IMR-90 (cell line): ENCODE results near the gene NFE2L1. TPM values are rescaled to one million over a fixed set of nuclear protein-coding genes. Genes with fewer than 3 reads are reported as not detected.

Source experiments
- ATAC-seq: fragments of 200-7000 bp; cut with Tn5 transposase; 2 replicates; pipeline ENCODE4 v1.9.1; 2020; ENCODE audit warnings: low read depth, mild to moderate bottlenecking, moderate library complexity
- BruUV-seq: library from RNA; stranded (reverse); fragments of 400-500 nt; replicated peaks from 2 replicates; lab custom pipeline; 2021; lab: Mats Ljungman, UMichigan
- CTCF ChIA-PET: fragments of 300-600 bp; formaldehyde crosslinking; extraction: SDS; loops from one replicate; lab custom pipeline; 2021; ENCODE audit warnings: antibody characterized with exemption; lab: Yijun Ruan, JAX
- POLR2A ChIA-PET: fragments of 300-600 bp; sonication (Branson Sonifier 250); formaldehyde crosslinking; loops from one replicate; lab custom pipeline; 2022; ENCODE audit warnings: antibody characterized with exemption; ENCODE audit not compliant: unreplicated experiment; lab: Charles Lee
- DNase-seq: peaks from one replicate; pipeline ENCODE4 v3.0.0; 2013
- H2AFZ ChIP-seq: replicated peaks from 2 replicates; pipeline ENCODE3; 2013; ENCODE audit warnings: low read length, mild to moderate bottlenecking; ENCODE audit not compliant: poor library complexity
- H2AK5ac ChIP-seq: 2 replicates; pipeline ENCODE4 v1.6.1; 2013; ENCODE audit warnings: low read depth, low read length, inconsistent platforms
- H2AK9ac ChIP-seq: replicated peaks from 2 replicates; pipeline ENCODE3; 2013; ENCODE audit warnings: mild to moderate bottlenecking, low read depth, low read length, moderate library complexity; ENCODE audit not compliant: poor library complexity
- H2BK120ac ChIP-seq: 2 replicates; pipeline ENCODE4 v1.6.1; 2013; ENCODE audit warnings: low read depth, low read length, inconsistent platforms
- H2BK15ac ChIP-seq: 3 replicates; pipeline ENCODE4 v1.6.1; 2013; ENCODE audit warnings: low read depth, low read length, inconsistent platforms
- H2BK20ac ChIP-seq: 2 replicates; pipeline ENCODE4 v1.6.1; 2013; ENCODE audit warnings: low read depth, mild to moderate bottlenecking, inconsistent platforms, low read length, moderate library complexity
- H2BK5ac ChIP-seq: 2 replicates; pipeline ENCODE4 v1.6.1; 2013; ENCODE audit warnings: mild to moderate bottlenecking, low read depth, low read length, inconsistent platforms; ENCODE audit not compliant: poor library complexity, severe bottlenecking
- H3K14ac ChIP-seq: replicated peaks from 2 replicates; pipeline ENCODE4 v1.6.1; 2013; ENCODE audit warnings: low read depth, low read length, inconsistent platforms
- H3K18ac ChIP-seq: 2 replicates; pipeline ENCODE4 v1.6.1; 2013; ENCODE audit warnings: low read depth, low read length, control low read depth
- H3K23ac ChIP-seq: 2 replicates; pipeline ENCODE4 v1.6.1; 2013; ENCODE audit warnings: low read depth, low read length, inconsistent platforms
- H3K27ac ChIP-seq: 2 replicates; pipeline ENCODE4 v1.5.1; 2013; ENCODE audit warnings: mild to moderate bottlenecking, control low read depth, low read length; ENCODE audit not compliant: insufficient read depth
- H3K27me3 ChIP-seq: 2 replicates; pipeline ENCODE4 v1.6.1; 2013; ENCODE audit warnings: low read length; ENCODE audit not compliant: control insufficient read depth, insufficient read depth
- H3K36me3 ChIP-seq: 2 replicates; pipeline ENCODE4 v1.6.1; 2013; ENCODE audit warnings: low read length, mixed read lengths; ENCODE audit not compliant: control insufficient read depth, insufficient read depth
- H3K4ac ChIP-seq: 2 replicates; pipeline ENCODE4 v1.6.1; 2013; ENCODE audit warnings: low read depth, low read length, inconsistent platforms
- H3K4me1 ChIP-seq: 2 replicates; pipeline ENCODE4 v1.6.1; 2013; ENCODE audit warnings: low read length, mixed read lengths; ENCODE audit not compliant: control insufficient read depth, insufficient read depth
- H3K4me2 ChIP-seq: 2 replicates; pipeline ENCODE4 v1.6.1; 2013; ENCODE audit warnings: low read depth, mild to moderate bottlenecking, control low read depth, low read length, moderate library complexity
- H3K4me3 ChIP-seq: 2 replicates; pipeline ENCODE4 v1.5.1; 2013; ENCODE audit warnings: low read depth, mild to moderate bottlenecking, control low read depth, low read length, moderate library complexity; ENCODE audit not compliant: insufficient read depth
- H3K56ac ChIP-seq: 2 replicates; pipeline ENCODE4 v1.6.1; 2013; ENCODE audit warnings: low read length, inconsistent platforms; ENCODE audit not compliant: insufficient read depth; ENCODE audit errors: extremely low read depth
- H3K79me1 ChIP-seq, 2 experiments: 2 replicates each; pipeline ENCODE4 v1.6.1; 2013; ENCODE audit warnings: low read length in 2 of 2, inconsistent platforms in 1 of 2, low read depth in 1 of 2
- H3K9ac ChIP-seq: 2 replicates; pipeline ENCODE4 v1.6.1; 2013; ENCODE audit warnings: low read depth, low read length, control low read depth
- H3K9me1 ChIP-seq: 2 replicates; pipeline ENCODE4 v1.6.1; 2013; ENCODE audit warnings: low read length, inconsistent platforms; ENCODE audit not compliant: insufficient read depth
- H3K9me3 ChIP-seq: 2 replicates; pipeline ENCODE4 v1.6.1; 2013; ENCODE audit warnings: low read length; ENCODE audit not compliant: control insufficient read depth, insufficient read depth
- H4K20me1 ChIP-seq: 2 replicates; pipeline ENCODE4 v1.6.1; 2013; ENCODE audit warnings: low read length, inconsistent platforms; ENCODE audit not compliant: insufficient read depth
- H4K5ac ChIP-seq: 2 replicates; pipeline ENCODE4 v1.6.1; 2013; ENCODE audit warnings: mild to moderate bottlenecking, low read depth, low read length, control low read depth
- H4K8ac ChIP-seq, 2 experiments: 2 replicates each; pipeline ENCODE4 v1.6.1; 2013; ENCODE audit warnings: low read depth in 2 of 2, low read length in 2 of 2, control low read depth in 1 of 2, inconsistent platforms in 1 of 2
- H4K91ac ChIP-seq: 2 replicates; pipeline ENCODE4 v1.6.1; 2013; ENCODE audit warnings: low read depth, low read length, inconsistent platforms; ENCODE audit not compliant: insufficient read depth
- BHLHE40 ChIP-seq: fragments of 150-350 bp; IDR thresholded peaks from 2 replicates; pipeline ENCODE4 v1.6.1; 2016; ENCODE audit warnings: mild to moderate bottlenecking, low read depth, low read length
- FOS ChIP-seq: fragments of 150-350 bp; IDR thresholded peaks from 2 replicates; pipeline ENCODE4 v1.6.1; 2016; ENCODE audit warnings: low read depth, low read length
- MAFK ChIP-seq: IDR thresholded peaks from 2 replicates; pipeline ENCODE4 v1.6.1; 2012; ENCODE audit warnings: low read depth, low read length, improper control_type of control experiment
- MAZ ChIP-seq: IDR thresholded peaks from 2 replicates; pipeline ENCODE4 v1.6.1; 2012; ENCODE audit warnings: low read depth, mild to moderate bottlenecking, low read length, improper control_type of control experiment, moderate library complexity, borderline replicate concordance
- POLR2A ChIP-seq: IDR thresholded peaks from 2 replicates; pipeline ENCODE4 v1.6.1; 2012; ENCODE audit warnings: mild to moderate bottlenecking, low read depth, low read length
- RAD21 ChIP-seq: IDR thresholded peaks from 2 replicates; pipeline ENCODE4 v1.6.1; 2012; ENCODE audit warnings: low read length, improper control_type of control experiment
- RCOR1 ChIP-seq: IDR thresholded peaks from 2 replicates; pipeline ENCODE4 v1.6.1; 2012; ENCODE audit warnings: mild to moderate bottlenecking, low read length, improper control_type of control experiment; ENCODE audit not compliant: insufficient replicate concordance
- RFX5 ChIP-seq: IDR thresholded peaks from 2 replicates; pipeline ENCODE4 v1.8.0; 2012; ENCODE audit warnings: low read depth, mild to moderate bottlenecking, low read length, moderate library complexity
- SMC3 ChIP-seq: fragments of 150-350 bp; IDR thresholded peaks from 2 replicates; pipeline ENCODE4 v1.6.1; 2016; ENCODE audit warnings: low read depth, mild to moderate bottlenecking, antibody characterized with exemption, low read length, moderate library complexity
- WGBS, 2 experiments: methylation state at CpG; one replicate each; pipeline versions ENCODE4 v1.1.5 to v1.1.7; 2013; ENCODE audit warnings: missing lambda C conversion rate in 2 of 2; ENCODE audit not compliant: insufficient read length in 1 of 2; ENCODE audit errors: extremely low coverage in 2 of 2; 5-methylcytosine and 5-hydroxymethylcytosine counted together
- dilution Hi-C: fragments of 300-500 bp; cut with HindIII; formaldehyde crosslinking; loops from one replicate; pipeline ENCODE4 v1.14.3; 2018; ENCODE audit warnings: low sequenced_read_pairs; ENCODE audit not compliant: unreplicated experiment
- in situ Hi-C: fragments of 300-500 bp; cut with MboI; formaldehyde crosslinking; loops from 3 replicates; pipeline ENCODE4 v1.14.3; 2019; ENCODE audit warnings: low sequenced_read_pairs, inconsistent platforms, mixed read lengths
- intact Hi-C: fragments of 100-400 bp; cut with micrococcal nuclease; formaldehyde crosslinking; loops from 2 replicates; pipeline ENCODE4 v1.10.0; 2022
- polyA plus RNA-seq, 3 experiments: library from polyadenylated mRNA; depleted of rRNA; stranded (reverse); fragments of >200 nt; gene quantifications; 2 replicates each; pipeline ENCODE4 v1.2.3, GENCODE V29; 2012; ENCODE audit warnings: low replicate concordance in 1 of 3
- total RNA-seq: library from RNA; depleted of rRNA; stranded (reverse); fragments of >200 nt; gene quantifications from 2 replicates; pipeline ENCODE4 v1.2.3, GENCODE V29; 2012
- TF ChIP-seq, protein P1 (sequence below): fragments of 150-350 bp; IDR thresholded peaks from 2 replicates; pipeline ENCODE4 v1.6.1; 2017; ENCODE audit warnings: mild to moderate bottlenecking, antibody characterized with exemption, low read length, low read depth
- TF ChIP-seq, protein P2 (sequence below): fragments of 150-350 bp; IDR thresholded peaks from 2 replicates; pipeline ENCODE4 v1.6.1; 2016; ENCODE audit warnings: low read depth, mild to moderate bottlenecking, low read length, moderate library complexity, borderline replicate concordance

Gene NFE2L1
- total and polyA plus RNA-seq, 2 of the 4 experiments (the other 2 are of a cell fraction), result 42.8 to 122 TPM

DNA sequence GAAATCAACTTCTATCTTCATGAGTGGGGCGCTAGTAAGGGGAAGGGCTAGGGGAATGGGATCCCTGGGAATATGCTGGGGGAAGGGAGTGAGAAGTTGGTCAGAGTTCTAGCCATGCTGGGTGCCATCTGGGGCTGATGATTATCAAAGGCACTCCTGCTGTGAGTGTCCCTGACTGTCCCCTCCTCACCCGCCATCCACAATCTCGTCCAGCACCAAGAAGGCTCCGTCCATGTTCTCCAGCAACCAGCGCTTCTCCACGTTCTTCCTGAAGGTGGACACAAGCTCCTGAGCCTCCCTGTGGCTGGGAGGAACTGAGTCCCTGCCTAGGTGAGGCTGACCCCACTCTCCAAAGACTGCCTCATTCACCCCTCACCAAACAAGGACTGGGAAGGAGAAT lies 16.2 kb upstream of the NFE2L1 start:
- no peak for ATAC-seq
- H3K56ac ChIP-seq, result no peak overlapping the region
- H4K20me1 ChIP-seq, result no peaks in the 10 kb centered on the region
- no peak overlapping the region for H2AK5ac ChIP-seq
- CTCF ChIA-PET, result interaction anchor here (0.6 to 0.7 kb wide), 2 partner anchors 257 to 580 kb away, joined by 3 to 9 read pairs; no protein-coding TSS in a partner anchor
- WGBS, 2 experiments, result no CpG with 5 or more reads among the region's 6 CpGs
- H3K36me3 ChIP-seq, result peaks cover 10% of the 10 kb centered on the region
- H2BK20ac ChIP-seq, result no peak overlapping the region
- no peak overlapping the region for H3K23ac ChIP-seq
- H3K9me1 ChIP-seq, result peaks cover 6% of the 10 kb centered on the region
- H2AFZ ChIP-seq, result no peak overlapping the region
- no peak overlapping the region for H3K9ac ChIP-seq
- no peak overlapping the region for H3K4me3 ChIP-seq
- dilution Hi-C loops, result no loop called here
- POLR2A ChIA-PET, result no interaction called here
- no TSS peak for BruUV-seq
- no peak overlapping the region for H3K4ac ChIP-seq
- H3K4me1 ChIP-seq, result peaks cover 5% of the 10 kb centered on the region
- no peak overlapping the region for H4K5ac ChIP-seq
- H2BK120ac ChIP-seq, result no peak overlapping the region
- no peak overlapping the region for H2BK15ac ChIP-seq
- in situ Hi-C loops, result loop anchor here (5.0 kb wide), 1 partner anchor 35 kb away; no protein-coding TSS in a partner anchor
- H3K14ac ChIP-seq, result no peak overlapping the region
- H4K8ac ChIP-seq, result no peak overlapping the region
- intact Hi-C loops, result no loop called here
- H4K91ac ChIP-seq, result no peak overlapping the region
- H2BK5ac ChIP-seq, result no peak overlapping the region
- H3K79me1 ChIP-seq, result peaks cover 5 to 7% of the 10 kb centered on the region in 2 experiments
- no peaks in the 10 kb centered on the region for H3K9me3 ChIP-seq
- DNase-seq, result no peak
- H3K27me3 ChIP-seq, result no peaks in the 10 kb centered on the region
- no peak overlapping the region for H3K18ac ChIP-seq
- H3K4me2 ChIP-seq, result no peak overlapping the region
- H3K27ac ChIP-seq, result no peak overlapping the region
- no peak overlapping the region for H2AK9ac ChIP-seq
- no peak for TF ChIP-seq RFX5
- no peak for TF ChIP-seq FOS
- no peak for TF ChIP-seq MAZ
- TF ChIP-seq BHLHE40, result no peak
- no peak for TF ChIP-seq MAFK
- TF ChIP-seq, protein P1, sequence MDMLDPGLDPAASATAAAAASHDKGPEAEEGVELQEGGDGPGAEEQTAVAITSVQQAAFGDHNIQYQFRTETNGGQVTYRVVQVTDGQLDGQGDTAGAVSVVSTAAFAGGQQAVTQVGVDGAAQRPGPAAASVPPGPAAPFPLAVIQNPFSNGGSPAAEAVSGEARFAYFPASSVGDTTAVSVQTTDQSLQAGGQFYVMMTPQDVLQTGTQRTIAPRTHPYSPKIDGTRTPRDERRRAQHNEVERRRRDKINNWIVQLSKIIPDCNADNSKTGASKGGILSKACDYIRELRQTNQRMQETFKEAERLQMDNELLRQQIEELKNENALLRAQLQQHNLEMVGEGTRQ, result no peak
- TF ChIP-seq, protein P2, sequence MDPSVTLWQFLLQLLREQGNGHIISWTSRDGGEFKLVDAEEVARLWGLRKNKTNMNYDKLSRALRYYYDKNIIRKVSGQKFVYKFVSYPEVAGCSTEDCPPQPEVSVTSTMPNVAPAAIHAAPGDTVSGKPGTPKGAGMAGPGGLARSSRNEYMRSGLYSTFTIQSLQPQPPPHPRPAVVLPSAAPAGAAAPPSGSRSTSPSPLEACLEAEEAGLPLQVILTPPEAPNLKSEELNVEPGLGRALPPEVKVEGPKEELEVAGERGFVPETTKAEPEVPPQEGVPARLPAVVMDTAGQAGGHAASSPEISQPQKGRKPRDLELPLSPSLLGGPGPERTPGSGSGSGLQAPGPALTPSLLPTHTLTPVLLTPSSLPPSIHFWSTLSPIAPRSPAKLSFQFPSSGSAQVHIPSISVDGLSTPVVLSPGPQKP, result no peak
- no peak for TF ChIP-seq SMC3
- TF ChIP-seq POLR2A, result no peak
- no peak for TF ChIP-seq RAD21
- TF ChIP-seq RCOR1, result no peak
